C1 segment of cervical spinal cord (tissue), 14 donors: ENCODE data around the gene PTBP3.
"Not testable (repeated sequence)": the region's sequence is repeated elsewhere in the genome, so short reads cannot be mapped to it uniquely, and the experiment has no call there.

Source experiments
- DNase-seq, 14 donors: peaks; one replicate each; lab custom pipeline; 2025; lab: John Stamatoyannopoulos, UW

Gene PTBP3

GRCh38 chr9:112271466-112272098 is 61.8 kb downstream of the PTBP3 start:
- DNase-seq, result no peak

- DNase-seq, result no peak
These were observed 65.0 kb downstream of the PTBP3 start for GRCh38 chr9:112268413-112268812.

DNA sequence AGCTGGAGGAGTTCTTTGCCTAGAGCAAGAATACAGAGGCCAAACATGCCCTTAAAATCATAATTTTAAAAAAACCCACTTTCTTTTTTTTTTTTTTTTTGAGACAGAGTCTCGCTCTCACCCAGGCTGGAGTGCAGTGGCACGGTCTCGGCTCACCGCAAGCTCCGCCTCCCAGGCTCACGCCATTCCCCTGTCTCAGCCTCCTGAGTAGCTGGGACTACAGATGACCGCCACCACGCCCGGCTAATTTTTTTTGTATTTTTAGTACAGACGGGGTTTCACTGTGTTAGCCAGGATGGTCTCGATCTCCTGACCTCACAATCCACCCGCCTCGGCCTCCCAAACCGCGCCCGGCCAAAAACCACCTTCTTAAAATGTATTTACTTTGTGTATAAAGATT is 66.3 kb downstream of the PTBP3 start:
- not testable (repeated sequence) for DNase-seq

DNA sequence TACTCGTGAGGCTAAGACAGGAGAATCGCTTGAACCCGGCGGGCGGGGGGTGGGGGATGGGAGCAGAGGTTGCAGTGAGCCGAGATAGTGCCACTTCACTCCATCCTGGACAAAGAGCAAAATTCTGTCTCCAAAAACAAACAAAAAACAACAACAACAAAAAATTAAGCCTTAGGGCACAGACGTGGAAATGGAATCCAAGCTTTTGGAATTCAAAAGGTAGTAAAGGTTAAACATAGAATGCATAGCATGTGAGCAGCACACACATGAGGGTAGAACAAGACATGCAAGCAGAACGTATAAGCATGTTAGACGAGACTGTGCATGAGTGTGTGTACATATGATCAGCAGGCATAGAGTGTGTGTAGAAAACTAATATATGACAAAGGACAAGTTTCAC is 68.0 kb downstream of the PTBP3 start:
- no peak for DNase-seq

- no peak for DNase-seq
These were observed 70.8 kb downstream of the PTBP3 start for GRCh38 chr9:112262577-112262976.

DNA sequence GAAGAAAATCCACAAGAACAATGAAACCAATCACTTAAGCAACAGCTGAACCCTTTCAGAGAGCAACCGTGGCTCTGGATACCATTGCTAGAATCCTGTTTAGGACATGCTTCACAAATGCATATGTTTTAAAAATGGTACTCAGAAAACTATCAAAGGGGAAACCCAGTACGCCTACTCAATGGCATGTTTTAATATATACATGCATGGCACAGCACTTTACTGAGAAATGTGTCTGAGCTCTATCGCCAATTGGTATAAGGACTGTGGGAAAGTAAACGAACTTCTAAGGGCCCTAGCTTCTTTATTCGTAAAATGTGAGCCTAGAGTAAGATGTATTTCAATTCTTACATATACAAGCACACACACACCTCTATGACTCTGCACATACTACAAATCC is 72.3 kb downstream of the PTBP3 start:
- DNase-seq, result no peak

DNA sequence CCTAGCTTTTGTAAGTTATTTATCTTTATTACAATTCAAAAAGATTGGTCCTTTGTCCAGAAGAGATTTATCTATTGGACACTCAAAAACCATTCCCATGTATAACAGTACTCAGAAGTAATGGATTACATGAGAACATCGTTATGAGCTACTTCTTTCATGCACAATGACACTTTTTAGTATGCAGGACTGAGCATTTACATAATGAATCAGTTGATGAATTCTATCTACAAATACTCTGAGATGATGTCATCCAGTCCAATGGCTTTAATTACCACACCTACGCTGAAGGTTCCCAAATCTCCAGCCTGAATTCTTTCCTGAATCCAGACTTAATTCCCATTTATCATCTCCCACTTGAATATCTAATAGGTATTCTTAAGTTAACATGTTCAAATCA is 75.3 kb downstream of the PTBP3 start:
- no peak for DNase-seq

GRCh38 chr9:112252194-112252593 is 81.2 kb downstream of the PTBP3 start:
- no peak for DNase-seq

- DNase-seq, result no peak
These were observed 84.1 kb downstream of the PTBP3 start for GRCh38 chr9:112249277-112249676.

GRCh38 chr9:112248722-112249121 is 84.7 kb downstream of the PTBP3 start:
- no peak for DNase-seq

GRCh38 chr9:112247090-112247489 is 86.3 kb downstream of the PTBP3 start:
- DNase-seq, result no peak

GRCh38 chr9:112245126-112245525 is 88.3 kb downstream of the PTBP3 start:
- DNase-seq, result no peak

GRCh38 chr9:112242147-112242804 is 91.1 kb downstream of the PTBP3 start:
- no peak for DNase-seq

- no peak for DNase-seq
These were observed 91.9 kb downstream of the PTBP3 start for GRCh38 chr9:112241491-112241890.

DNA sequence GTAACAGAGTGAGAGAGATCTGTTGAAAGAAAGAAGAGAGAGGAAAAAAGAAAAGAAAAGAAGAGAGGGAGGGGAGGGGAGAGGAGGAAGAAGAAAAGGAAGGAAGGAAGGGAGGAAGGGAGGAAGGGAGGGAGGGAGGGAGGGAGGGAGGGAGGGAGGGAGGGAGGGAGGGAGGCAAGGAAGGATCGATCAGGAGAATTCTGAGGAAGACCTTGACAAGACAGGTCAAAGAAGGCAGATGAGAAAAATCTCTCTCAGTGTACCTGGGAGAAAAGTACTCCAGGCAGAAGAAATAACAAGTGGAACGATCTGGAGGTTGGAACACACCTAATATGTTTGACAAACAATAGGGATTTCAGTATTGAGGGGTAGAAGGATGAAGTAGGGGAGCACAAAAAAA is 93.7 kb downstream of the PTBP3 start:
- no peak for DNase-seq

DNA sequence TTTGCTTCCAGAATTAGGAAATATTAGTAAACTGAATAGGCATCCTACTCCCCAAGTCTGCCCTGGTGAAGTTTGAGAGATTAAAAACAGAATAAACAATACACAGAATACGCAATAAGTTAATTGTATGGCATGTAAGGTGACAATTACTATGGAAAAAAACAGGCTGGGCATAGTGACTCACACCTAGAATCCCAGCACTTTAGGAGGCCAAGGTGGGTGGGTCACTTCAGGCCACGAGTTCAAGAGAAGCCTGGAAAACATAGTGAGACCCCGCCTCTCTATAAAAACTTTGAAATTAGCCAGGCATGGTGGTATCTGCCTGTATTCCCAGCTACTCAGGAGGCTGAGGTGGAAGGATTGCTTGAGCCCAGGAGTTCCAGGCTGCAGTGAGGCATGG is 94.1 kb downstream of the PTBP3 start:
- DNase-seq, result no peak

DNA sequence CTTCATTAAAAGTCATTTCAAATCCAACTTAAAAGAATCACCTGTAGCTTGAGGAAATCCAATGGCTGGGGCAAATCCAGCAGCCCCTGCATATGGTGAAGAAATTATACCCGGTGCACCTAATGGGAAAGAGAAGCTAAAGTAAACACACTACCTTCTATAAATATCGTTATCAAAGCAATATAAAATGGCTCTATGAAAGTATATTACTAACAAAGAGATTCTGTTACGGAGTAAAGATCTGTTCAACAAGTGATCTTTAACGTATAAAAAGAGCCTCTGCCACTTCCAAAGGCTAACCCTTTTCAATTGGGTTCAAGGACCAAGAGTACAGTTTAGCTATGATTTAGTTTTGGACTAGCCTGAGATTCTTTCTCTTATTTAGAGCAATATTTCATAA is 98.6 kb downstream of the PTBP3 start:
- DNase-seq, result no peak

DNA sequence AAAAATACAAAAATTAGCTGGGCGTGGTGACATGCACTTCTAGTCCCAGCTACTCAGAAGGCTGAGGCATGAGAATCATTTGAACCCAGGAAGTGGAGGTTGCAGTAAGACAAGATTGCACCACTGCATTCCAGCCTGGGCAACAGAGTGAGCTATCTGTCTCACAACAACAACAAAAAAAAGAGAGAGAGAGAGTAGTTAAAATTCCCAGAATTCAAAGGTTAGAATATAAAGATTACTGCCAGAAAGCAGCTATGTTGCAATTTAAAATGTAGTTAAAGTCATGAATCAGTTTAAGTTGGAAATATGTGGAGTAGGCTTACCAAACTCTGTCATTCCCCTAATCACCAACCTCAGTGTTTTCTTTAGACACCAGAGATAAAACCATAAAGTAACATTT is 99.7 kb downstream of the PTBP3 start:
- DNase-seq, result no peak

- no peak for DNase-seq
These were observed 101.2 kb downstream of the PTBP3 start for GRCh38 chr9:112232233-112232632.

GRCh38 chr9:112226091-112226490 is 107.3 kb downstream of the PTBP3 start:
- DNase-seq, result no peak

DNA sequence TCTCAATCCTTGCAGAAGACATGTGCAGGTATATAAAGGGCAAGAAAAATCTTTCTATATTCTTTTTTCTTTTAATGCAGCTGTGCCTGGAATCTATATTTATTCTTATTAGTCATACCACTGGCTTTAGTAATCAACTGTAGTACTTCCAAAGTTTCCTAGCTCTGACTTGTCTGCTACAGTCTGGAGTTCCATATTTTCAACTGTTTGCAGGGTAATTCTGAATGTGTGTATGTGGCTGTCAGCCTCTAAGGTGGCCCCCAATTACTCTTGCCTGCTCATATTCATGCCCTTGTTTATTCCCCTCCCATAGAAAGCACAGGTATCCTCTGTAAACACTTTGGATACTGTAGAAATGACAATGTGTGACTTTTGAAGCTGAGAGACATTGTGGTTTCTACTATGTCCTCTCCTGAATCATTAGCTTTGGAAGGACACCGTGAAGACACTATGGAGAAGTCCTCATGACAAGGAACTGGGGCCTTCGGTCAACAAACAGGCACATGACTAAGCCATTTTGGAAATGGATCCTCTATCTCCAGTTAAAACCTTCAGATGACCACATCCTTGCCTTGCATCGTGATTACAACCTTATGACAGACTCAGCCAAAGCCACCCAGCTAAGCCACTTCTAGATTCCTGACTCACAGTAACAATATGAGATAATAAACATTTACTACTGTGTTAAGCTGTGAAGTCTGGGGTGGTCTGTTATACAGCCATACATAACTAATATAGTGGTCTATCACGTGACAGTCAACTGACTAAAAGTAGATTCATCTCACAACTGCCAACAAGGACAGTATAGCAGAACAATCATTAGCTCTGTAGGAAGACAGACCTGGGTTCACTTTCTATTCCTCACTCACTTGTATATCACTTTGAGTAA is 108.8 kb downstream of the PTBP3 start:
- no peak for DNase-seq

DNA sequence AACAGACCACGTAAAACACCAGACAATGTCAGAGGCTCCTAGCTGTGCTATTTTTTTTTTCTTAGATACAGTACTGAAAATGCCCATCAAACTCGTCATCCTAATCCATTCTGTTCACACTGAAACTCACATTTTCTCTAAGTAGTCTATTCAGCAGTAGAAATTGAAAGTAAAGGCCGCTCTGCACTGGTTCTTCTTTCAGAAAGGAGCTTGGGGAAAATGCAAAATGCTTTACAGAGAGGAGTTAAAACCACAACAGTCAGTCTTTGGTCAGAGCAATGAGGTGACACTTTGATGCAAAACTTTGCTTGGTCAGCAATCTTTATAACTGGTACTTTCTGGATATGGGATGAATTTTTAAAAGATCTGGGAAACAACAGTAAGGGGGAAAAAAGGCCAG is 114.5 kb downstream of the PTBP3 start:
- no peak for DNase-seq

DNA sequence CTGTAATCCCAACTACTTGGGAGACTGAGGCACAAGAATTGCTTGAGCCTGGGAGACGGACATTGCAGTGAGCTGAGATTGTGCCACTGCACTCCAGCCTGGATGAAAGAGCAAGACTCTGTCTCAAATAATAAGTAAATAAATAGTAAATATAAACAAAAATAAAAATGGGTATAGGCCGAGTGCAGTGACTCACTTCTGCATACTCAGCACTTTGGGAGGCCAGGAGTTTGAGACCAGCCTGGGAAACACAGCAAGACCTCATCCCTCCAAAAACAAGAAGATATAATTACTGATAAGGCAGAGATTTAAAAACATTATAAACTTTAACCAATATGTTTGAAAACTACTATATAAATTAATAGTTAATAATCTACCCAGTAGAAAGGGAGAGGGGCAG is 120.5 kb downstream of the PTBP3 start:
- no peak for DNase-seq
